HG03439 (cell line): Measurements from ENCODE around the gene PSMA8.
"Not testable (repeated sequence)": the region's sequence is repeated elsewhere in the genome, so short reads cannot be mapped to it uniquely, and the experiment has no call there.

Experiments used
- ATAC-seq: cut with Tn5 transposase; IDR thresholded peaks from one replicate; pipeline ENCODE4 v1.9.1; 2021; ENCODE audit warnings: mild to moderate bottlenecking, moderate library complexity; ENCODE audit not compliant: unreplicated experiment

The PSMA8 gene

DNA sequence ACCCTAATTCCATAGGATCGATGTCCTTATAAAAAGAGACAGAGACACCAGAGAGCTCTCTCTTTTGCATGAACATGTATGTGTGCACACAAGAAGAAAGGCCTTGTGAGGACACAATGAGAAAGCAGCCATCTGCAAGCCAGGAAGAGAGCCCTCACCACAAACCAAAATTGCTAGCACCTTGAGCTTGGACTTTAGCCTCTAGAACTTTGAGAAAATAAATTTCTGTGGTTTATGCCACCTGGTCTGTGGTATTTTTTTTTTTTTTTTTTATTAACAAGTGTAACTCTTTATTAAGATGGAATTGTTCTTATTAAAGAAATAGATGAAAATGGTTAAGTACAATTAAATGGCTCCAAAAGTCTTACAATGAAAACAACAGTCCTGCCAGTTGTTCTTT is 33.9 kb downstream of the PSMA8 start:
- ATAC-seq = peak; percentile 92

- ATAC-seq = no peak
These were observed 41.8 kb downstream of the PSMA8 start for GRCh38 chr18:26175481-26175880.

DNA sequence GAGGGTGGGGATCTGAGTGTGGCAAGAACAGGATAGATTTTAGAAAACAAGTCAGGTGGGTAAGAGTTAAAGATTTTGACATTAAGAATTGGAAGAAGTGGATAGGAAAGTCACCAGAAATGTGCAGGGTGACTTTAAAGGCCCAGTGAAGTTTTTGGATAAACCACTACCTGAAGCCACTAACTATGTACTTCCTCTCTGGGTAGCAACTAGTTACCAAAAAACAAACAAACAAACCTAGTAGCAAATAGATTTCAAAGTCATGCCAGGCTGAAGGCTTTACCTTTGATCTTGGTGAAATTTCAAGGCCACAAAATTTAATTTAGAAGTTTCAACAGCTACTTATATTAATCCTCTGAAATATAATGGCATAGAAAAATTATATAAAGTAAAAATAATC is 42.5 kb downstream of the PSMA8 start:
- ATAC-seq = no peak

- ATAC-seq = peak; percentile 89
These were observed 47.7 kb downstream of the PSMA8 start for GRCh38 chr18:26181343-26181826.

- ATAC-seq = no peak
These were observed 49.9 kb downstream of the PSMA8 start for GRCh38 chr18:26183395-26184112.

GRCh38 chr18:26185267-26185666 is 51.6 kb downstream of the PSMA8 start:
- ATAC-seq = no peak

DNA sequence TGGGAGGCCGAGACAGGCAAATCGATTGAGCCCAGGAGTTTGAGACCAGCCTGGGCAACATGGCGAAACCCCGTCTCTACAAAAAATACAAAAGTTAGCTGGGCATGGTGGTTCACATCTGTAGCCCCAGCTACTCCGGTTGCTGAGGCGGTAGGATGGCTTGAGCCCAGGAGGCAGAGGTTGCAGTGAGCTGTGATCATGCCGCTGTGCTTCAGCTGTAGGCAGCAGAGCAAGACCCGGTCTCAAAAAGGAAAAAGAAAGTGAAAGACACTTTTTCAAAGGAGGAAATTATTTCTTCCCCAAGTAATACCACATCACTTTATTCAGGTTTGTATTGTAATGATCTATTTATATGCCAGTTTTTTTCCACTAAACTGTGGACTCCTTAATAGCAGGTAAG is 56.8 kb downstream of the PSMA8 start:
- ATAC-seq = peak; percentile 77

DNA sequence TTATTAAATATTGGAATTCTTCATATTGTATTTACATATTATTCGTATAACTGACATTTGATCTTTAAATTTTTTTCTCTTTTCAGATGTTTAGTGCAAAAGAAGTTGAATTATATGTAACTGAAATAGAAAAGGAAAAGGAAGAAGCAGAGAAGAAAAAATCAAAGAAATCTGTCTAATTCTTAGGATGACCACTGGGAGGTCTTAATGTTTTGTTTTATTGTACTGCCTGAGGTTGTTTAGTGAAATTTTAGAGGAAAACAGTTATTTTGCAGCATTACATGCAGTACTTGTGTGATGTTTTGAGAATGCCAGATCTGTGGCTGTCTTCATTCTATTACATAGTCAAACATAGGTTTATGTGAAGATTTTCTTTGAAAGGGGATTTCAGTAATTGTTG is 58.6 kb downstream of the PSMA8 start:
- no peak for ATAC-seq

- ATAC-seq = no peak
These were observed 62.9 kb downstream of the PSMA8 start for GRCh38 chr18:26196605-26197004.

DNA sequence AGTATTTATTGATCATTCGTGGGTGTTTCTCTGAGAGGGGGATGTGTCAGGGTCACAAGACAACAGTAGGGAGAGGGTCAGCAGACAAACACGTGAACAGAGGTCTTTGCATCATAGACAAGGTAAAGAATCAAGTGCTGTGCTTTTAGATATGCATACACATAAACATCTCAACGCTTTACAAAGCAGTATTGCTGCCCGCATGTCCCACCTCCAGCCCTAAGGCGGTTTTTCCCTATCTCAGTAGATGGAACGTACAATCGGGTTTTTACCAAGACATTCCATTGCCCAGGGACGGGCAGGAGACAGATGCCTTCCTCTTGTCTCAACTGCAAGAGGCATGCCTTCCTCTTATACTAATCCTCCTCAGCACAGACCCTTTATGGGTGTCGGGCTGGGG is 68.3 kb downstream of the PSMA8 start:
- ATAC-seq = not testable (repeated sequence)

DNA sequence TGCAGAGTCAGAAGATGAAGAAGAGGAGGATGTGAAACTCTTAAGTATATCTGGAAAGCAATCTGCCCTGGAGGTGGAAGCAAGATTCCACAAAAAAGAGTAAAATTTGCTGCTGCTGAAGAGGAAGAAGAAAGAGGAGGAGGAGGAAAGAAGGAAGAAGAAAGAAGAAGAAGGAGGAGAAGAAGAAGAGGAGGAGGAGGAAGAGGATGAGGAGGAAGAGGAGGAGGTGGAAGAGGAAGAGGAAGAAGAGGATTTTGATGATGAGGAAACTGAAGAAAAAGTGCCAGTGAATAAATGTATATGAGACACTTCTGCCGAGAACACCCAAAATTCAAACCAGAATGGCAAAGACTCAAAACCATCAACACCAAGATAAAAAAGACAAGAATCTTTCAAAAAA is 71.6 kb downstream of the PSMA8 start:
- no peak for ATAC-seq

DNA sequence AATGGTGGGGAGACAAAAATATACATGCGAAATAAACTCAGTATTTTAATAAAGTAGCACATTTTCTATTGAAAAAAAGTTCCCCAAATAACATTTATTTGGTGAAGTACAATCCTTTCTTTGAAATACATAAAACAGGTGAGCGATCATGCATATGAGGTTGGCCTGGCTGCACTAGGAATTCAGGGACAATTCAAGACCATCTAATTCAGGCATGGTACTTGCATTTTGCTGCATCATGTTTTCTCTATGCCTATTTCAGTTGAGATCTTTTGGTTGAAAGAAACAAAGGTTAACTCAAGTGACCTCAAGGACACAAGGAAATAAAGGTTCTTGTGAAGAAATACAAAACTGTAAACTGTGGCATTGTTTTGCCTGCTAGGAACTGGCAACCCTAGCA is 72.8 kb downstream of the PSMA8 start:
- no peak for ATAC-seq

GRCh38 chr18:26207937-26208336 is 74.3 kb downstream of the PSMA8 start:
- ATAC-seq = no peak

GRCh38 chr18:26208977-26209376 is 75.3 kb downstream of the PSMA8 start:
- ATAC-seq = no peak

DNA sequence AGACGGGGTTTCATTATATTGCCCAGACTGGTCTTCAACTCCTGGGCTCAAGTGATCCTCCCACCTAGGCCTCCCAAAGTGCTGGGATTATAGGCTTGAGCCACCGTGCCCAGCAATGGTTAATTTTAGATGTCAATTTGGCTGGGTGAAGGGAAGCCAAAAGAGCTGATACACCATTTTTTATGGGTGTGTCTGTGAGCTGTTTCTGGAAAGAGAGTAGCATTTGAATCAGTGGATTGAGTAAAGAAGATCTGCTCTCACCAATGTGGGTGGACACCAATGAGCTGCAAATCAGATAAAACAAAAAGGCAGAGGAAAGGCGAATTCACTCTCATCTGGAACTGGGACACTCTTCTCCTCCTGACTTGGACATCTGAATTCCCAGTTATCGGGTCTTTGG is 76.5 kb downstream of the PSMA8 start:
- no peak for ATAC-seq

DNA sequence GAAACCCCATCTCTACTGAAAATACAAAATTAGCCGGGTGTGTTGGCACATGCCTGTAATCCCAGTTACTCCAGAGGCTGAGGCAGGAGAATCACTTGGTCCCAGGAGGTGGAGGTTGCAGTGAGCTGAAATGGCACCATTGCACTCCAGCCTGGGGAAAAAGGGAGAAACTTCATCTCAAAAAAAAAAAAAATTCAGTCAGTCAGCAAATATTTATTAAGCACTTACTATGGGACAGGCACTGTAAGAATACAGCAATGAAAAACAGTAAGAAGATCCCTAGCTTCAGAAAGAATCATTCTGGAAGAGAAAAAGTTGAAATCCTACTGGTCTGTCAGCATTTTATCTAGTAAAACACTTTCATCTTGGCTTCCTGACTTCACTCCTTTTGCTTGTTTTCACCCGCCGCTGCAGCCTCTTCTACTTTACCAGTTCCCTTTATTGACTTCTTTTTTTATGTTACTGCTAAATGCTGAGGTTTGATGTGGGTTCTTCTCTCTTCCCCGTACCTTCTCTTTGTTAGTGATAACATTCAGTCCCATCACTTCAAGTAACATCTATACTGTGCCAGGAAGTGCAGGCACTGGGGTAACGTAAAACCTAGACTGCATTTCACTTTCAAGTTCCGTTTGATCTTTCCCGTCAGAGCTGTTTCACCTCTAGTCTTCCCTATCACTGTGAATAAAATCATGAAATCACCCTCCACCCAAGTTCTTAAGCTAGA is 81.7 kb downstream of the PSMA8 start:
- ATAC-seq = no peak

DNA sequence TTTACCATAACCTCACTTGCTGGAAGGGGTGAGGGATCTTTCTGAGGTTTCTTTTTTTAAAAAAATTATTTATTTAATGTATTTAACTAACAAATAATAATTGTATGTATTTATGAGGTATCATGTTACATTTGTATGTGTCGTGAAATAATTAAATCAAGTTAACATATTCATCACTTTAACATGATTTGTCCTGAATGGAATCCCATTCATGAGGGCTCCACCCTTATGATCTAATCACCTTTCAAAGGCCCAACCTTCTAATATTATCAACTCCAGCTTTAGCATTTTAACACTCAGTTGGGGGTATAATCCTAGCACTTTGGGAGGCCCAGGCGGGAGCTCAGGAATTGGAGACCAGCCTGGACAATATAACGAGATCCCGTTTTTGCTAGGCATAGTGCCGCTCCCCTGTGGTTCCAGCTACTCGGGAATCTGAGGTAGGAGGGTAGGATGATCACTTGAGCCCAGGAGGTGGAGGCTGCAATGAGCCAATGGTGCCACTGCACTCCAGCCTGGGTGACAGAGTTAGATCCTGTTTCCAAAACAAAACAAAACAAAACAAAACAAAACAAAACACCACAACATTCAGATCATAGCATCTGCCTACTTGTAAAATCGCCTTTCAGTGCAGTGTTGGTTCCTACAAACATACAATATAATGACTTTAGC is 91.5 kb downstream of the PSMA8 start:
- no peak for ATAC-seq

DNA sequence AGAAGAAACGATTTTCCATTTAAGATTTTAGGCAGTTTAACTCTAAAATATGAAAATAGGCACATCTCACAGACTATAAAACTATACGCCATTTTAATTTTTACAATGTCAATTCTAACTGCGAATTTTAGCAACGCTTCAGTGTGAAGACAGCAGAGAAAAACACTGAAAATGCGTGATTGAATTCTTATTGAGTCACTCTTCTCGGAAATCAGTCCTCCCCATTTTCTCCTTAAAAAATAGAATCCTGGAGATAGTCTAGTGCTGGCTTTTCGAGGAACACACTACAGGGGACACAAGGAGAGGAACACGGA is 92.2 kb downstream of the PSMA8 start:
- ATAC-seq = no peak

GRCh38 chr18:26226229-26227050 is 92.8 kb downstream of the PSMA8 start, which contains the start of gene TAF4B:
Gene TAF4B (plus strand): TSS chr18:26226445. CDS start chr18:26226934, 489 bp downstream.
- ATAC-seq = peak; percentile 85

GRCh38 chr18:26227051-26227670 is 93.5 kb downstream of the PSMA8 start:
- ATAC-seq = no peak
